GM19238 (cell line): Measurements from ENCODE around the gene INIP.
"Not testable (repeated sequence)": the region's sequence is repeated elsewhere in the genome, so short reads cannot be mapped to it uniquely, and the experiment has no call there.

Source experiments
- DNase-seq: peaks from one replicate; pipeline ENCODE4 v3.0.0; 2011; ENCODE audit warnings: low spot score; ENCODE audit not compliant: insufficient read length

Gene INIP

DNA sequence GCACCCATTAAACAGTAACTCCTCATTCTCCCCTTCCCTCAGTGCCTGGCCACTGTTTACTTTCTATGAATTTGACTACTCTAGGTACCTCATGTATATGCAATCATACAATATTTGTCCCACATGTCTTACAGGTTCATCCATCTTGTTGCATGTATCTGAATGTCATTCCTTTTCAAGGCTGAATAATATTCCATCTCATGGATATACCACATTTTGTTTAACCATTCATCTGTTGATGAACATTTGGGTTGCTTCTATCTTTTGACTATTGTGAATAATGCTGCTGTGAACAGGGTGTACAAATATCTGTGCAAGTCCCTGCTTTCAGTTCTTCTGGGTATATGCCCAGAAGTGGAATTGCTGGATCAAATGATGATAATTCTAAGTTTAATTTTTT lies 40.9 kb downstream of the INIP start:
- DNase-seq, result no peak

DNA sequence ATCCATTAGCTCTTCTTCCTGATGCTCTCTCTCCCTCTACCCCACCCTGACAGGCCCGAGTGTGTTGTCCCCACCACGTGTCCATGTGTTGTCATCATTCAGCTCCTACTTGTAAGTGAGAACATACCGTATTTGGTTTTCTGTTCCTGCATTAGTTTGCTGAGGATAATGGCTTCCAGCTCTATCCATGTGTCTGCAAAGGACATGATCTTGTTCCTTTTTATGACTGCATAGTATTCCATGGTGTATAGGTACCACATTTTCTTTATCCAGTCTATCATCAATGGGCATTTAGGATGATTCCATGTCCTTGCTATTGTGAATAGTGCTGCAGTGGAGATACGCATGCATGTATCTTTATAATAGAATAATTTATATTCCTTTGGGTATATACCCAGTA lies 44.7 kb downstream of the INIP start:
- DNase-seq, result not testable (repeated sequence)

DNA sequence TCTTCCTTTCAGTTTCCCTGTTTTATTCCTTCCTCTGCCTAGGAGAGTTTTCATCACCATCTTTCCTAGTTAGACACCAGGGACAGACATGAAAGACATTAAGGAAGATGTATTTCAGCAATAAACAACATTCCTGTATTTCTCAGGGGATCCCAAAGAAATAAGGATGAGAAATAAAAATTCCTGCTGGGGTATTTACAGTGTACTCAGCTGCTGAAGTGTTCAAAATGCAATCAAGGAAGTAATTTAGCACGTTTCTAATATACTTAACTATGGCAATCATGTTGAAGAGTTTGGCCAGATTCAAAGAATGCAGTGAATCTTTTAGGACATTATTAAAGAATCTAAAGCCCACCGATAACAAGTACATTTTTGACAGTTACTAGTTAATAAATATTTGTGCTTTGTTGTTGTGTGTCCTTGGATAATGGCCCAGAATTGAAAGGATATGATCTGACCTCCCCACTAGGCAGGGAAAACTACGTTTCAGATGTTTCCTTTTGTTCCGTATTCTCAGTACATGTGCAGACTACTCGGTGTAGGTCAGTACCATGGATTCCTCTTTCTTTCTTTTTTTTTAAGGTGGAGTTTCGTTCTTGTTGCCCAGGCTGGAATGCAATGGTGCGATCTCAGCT lies 46.8 kb downstream of the INIP start:
- DNase-seq, result no peak

DNA sequence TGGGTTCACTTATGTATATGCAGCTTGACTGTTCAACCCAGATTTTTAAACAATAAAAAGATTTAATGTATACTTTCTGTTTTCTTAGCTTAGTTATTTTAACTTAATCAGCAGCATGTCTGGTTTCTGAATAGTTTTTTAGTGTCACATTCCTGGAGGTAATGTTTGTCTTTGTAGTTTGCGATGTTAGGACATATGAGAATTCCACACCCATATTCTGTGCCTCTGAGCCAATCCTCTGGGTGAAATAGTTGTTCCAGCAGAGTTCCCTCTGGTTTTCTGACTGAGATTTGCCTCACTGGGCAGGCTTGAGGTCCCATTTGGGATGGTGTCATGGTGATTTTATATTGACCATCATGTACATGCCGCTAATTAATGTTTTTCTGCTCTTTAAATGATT lies 48.6 kb downstream of the INIP start:
- DNase-seq, result no peak

DNA sequence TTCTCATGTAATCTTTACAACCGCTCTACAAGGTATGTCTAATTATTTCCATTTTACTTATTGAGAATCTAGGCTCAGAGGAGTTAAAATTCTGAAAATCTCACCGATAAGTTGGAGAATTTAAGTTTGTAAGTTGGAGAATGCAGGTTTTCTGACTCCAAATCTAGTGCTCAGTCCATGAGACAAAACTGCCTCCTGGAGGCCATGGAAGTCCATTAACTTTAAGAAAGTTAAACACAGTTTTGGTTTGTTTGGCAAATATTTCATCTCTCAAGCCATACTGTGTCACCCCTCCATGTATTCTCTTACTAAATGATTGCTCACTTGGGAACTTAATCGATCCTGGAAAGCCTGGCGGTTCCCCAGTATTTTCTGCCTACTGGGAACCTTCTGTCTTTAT lies 52.6 kb downstream of the INIP start:
- no peak for DNase-seq

DNA sequence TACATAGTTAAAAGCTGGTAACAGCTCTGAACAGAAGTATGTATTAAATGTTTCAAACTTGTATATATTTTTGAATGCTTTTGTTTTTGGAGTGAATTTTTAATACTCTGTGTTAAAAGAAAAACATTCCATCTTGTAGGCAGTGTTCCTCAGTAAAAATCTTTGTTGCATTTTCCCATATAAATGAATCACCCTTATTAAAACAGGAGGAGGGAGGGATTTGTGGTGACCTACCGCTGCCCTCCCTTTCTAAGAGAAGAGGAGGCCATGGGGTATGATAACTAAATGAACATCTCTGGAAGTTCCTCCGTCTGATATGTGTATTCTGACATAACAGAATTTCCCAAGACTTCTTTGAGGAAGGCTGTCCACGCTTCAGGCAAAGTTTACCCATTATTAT lies 53.4 kb downstream of the INIP start:
- DNase-seq, result no peak

DNA sequence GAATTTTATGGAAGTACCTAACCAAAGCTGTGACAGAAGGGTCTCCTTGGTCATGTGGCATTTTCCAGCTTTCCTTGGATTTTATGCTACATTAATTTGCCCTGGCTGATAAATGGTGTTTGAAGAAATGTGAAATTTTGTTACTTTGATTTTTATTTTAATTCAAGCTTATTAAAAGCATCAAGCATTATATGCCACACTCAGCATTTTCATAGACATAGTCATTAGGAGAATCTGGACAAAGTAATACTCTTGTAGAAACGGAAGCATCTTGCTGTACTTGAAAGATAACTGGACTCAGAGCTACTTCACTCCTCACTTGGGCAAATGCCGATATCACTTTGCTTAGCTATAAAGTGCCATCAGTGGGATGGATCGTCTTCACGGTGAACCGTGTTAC lies 54.2 kb downstream of the INIP start:
- no peak for DNase-seq

DNA sequence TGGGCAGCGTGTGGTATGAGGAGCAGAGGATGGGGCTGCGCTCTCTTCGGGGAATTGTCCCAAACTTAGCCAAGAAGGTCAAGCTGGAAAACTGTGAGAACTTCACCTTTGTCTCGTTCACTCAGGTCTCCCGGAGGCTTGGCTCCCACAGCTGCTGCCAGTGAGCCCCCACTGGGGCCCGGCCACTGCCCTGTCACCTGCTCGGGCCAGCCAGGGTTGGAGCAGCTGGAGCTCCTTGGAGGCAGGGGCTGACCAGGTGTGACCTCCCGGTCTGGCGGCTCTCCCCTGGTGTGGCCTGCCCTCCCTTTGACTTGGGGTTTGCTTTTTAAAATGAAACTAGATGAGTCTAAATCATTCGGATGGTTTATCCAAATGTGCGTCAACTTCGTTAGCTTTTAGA lies 58.0 kb downstream of the INIP start:
- DNase-seq, result no peak

DNA sequence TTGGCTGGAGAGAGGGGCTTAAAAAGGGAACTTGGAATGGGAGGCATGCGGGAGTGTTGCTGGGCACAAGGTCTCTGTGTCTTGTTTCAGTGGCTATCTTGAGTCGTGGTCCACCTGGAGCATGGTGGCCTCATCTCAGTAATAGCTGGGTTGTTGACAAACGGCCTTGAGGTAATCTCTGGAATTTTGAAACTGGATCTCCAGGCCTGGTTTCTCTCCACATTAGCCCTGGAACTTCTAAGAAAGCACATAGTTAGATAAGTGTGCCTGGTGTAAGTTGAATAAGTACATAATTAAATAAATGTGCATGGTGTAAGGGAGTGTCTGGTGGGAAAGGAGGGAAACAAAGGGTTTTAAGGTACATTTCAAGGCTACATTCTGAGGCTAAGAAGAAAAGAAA lies 62.2 kb downstream of the INIP start:
- DNase-seq, result no peak

DNA sequence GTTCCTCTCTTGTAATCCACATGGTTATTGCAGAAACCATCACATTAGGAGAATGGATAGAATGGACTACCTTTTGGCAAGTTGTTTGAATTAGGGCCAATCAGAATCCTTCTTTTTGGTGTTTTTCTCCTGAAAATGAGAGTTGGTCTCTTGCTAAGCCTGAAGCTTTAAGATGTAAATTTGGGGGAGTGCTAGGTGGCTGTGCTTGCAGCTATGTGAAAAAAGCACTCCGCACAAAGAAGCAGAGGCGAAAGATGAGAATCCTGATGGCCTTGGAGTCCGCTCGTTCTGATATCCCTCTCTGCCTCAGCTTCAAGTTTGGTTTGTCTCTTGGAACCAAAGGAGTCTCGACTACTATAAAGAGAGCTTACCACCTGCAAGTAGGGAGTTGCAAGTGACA lies 63.6 kb downstream of the INIP start:
- DNase-seq, result no peak

DNA sequence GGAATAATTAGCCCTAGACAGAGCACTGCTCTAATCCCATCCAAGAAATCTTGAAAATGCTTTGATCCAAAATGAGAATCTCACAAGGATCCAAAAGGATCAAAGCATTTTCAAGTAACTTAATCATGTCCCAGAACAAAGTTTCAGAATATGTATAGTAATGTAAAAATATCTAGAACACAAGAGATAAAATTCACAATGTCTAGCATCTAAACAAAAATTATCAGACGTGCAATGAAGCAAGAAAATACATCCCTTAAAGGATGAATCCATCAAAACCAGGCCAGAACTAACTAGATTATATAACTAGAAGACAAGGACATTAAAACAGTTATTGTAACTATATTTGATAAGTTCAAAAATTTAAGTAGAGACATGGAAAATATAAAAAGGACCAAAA lies 69.3 kb downstream of the INIP start:
- DNase-seq, result no peak

DNA sequence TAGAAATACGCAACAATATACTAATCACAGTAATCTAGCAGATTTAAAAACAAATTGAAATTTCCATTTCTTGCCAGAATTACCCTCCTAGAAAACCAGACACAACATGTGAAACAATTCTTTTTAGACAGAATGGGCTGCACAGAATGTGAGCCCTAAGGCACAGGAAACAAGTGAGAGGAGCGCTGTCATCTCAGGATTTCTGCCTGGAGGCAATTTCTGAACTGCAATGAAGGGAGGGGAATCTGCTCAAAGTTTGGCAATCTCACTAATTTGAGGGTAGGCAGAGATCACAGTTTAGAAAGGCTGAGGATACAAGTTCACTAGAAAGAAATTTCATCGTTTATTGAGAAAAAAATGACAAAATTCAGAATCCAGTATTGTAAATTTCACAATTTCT lies 70.3 kb downstream of the INIP start:
- no peak for DNase-seq

DNA sequence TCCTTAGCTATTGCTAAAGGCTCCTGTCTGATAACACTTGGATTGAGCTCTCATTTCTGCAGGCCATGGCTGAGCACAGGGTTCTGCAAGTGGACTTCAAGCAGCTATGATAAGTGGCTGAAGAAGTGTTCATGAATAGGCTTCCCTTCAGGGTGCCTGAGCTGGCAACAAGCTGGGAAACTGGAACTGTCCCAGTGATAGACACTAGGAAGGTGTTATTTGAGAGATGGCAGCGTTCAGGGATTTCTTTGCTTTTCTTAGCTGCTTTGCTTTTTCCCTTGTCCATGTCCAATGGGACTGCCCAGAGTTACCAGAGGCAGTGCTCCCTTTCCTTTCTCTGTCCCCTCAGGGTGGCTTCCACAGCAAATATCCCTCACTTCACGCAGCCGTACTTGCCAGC lies 75.8 kb downstream of the INIP start:
- no peak for DNase-seq

DNA sequence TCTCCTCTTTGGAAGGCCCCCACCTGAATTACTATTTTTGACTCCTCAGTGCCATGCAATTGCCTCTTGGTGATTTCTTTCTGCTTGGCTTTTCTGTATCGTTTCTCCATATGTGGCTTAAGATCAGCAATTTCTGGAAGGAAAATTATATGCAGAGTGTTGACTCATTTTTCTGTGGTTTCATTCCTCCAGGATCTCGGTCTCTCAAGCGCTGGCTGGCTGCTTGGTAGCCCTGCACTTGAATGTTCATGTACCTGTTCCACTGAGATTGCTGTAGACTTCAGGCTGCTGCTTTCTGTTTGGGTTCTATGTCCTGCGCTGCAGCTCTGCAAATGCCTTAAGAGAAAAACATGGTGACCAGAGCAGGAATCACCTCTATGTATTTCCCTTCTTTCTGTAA lies 77.6 kb downstream of the INIP start:
- DNase-seq, result no peak
